ENCODE results near the gene RTL9. TPM values are rescaled to one million over a fixed set of nuclear protein-coding genes. Genes with fewer than 3 reads are reported as not detected.
"Not testable (repeated sequence)": the region's sequence is repeated elsewhere in the genome, so short reads cannot be mapped to it uniquely, and the experiment has no call there.

The RTL9 gene
- total RNA-seq, 2 donors from 2014 or later = 0.15 to 0.63 TPM

GRCh38 chrX:110402091-110402849 lies 43.6 kb downstream of the RTL9 start:
- peak; percentile 43 for DNase-seq

GRCh38 chrX:110402850-110403221 lies 44.2 kb downstream of the RTL9 start:
- DNase-seq (no peak), ATAC-seq (peak in 1 of 2 donors; percentile 87)
- intact Hi-C loops (cut with DNase I) = no loop called here

More at GRCh38 chrX:110402091-110402849, 43.6 kb downstream of the RTL9 start:
- intact Hi-C loops (cut with DNase I) = no loop called here
- peak; percentile 23 to 96 for ATAC-seq

- intact Hi-C loops (cut with DNase I) = no loop called here
- ATAC-seq = no peak
- DNase-seq = no peak
These were observed 45.0 kb downstream of the RTL9 start for GRCh38 chrX:110403441-110404238.

- ATAC-seq (no peak), DNase-seq (no peak)
- intact Hi-C loops (cut with DNase I) = no loop called here
These were observed 45.7 kb downstream of the RTL9 start for GRCh38 chrX:110404376-110404775.

- DNase-seq; ATAC-seq; intact Hi-C loops (cut with DNase I): not testable (repeated sequence)
These were observed 47.6 kb downstream of the RTL9 start for GRCh38 chrX:110406250-110406649.

- intact Hi-C loops (cut with DNase I) = no loop called here
- DNase-seq = no peak
These were observed 48.2 kb downstream of the RTL9 start for GRCh38 chrX:110406822-110407221.

GRCh38 chrX:110407910-110408545 lies 49.4 kb downstream of the RTL9 start:
- intact Hi-C loops (cut with DNase I) = loop anchor here in 1 of 2 donors (1.0 kb wide), 1 partner anchor 248 kb away; no protein-coding TSS in a partner anchor
- DNase-seq (no peak), ATAC-seq (peak; percentile 61 to 67)

More at GRCh38 chrX:110406822-110407221, 48.2 kb downstream of the RTL9 start:
- ATAC-seq = no peak

Other genes with a start within 250 kb of the RTL9 start
- 1 to 10 TPM; 2.4 to 2.5 TPM for gene AMMECR1, start 40.8 kb upstream of the RTL9 start, total RNA-seq